Loucy (cell line): Measurements from ENCODE around the gene SZT2.
"Not testable (repeated sequence)": the region's sequence is repeated elsewhere in the genome, so short reads cannot be mapped to it uniquely, and the experiment has no call there.

ENCODE experiments used
- H2AFZ ChIP-seq: fragments of 200-600 bp; sonication (generic); 2 replicates; pipeline ENCODE4 v1.6.0; 2016; ENCODE audit warnings: antibody characterized with exemption, mild to moderate bottlenecking, low read length, moderate library complexity
- H3F3A ChIP-seq: fragments of 200-600 bp; 2 replicates; pipeline ENCODE4 v1.6.0; 2016; ENCODE audit warnings: antibody characterized with exemption, low read depth, mild to moderate bottlenecking
- H3K27me3 ChIP-seq: fragments of 200-600 bp; sonication (generic); 2 replicates; pipeline ENCODE4 v1.6.1; 2014; ENCODE audit warnings: low read length, mild to moderate bottlenecking; ENCODE audit not compliant: insufficient read depth, poor library complexity, severe bottlenecking
- H3K36me3 ChIP-seq: fragments of 200-600 bp; sonication (generic); 2 replicates; pipeline ENCODE4 v1.6.1; 2016; ENCODE audit warnings: low read length; ENCODE audit not compliant: insufficient read depth
- H3K4me1 ChIP-seq: fragments of 200-600 bp; sonication (generic); 2 replicates; pipeline ENCODE4 v1.5.1; 2014; ENCODE audit warnings: low read length, mild to moderate bottlenecking; ENCODE audit not compliant: insufficient read depth, poor library complexity, severe bottlenecking
- H3K4me2 ChIP-seq: fragments of 200-600 bp; sonication (generic); 2 replicates; pipeline ENCODE4 v1.6.0; 2014; ENCODE audit warnings: antibody characterized with exemption, low read length, low read depth, mild to moderate bottlenecking; ENCODE audit not compliant: poor library complexity, severe bottlenecking
- H3K4me3 ChIP-seq: fragments of 200-600 bp; sonication (generic); 2 replicates; pipeline ENCODE4 v1.5.1; 2014; ENCODE audit warnings: low read length, mild to moderate bottlenecking, mixed read lengths; ENCODE audit not compliant: poor library complexity, severe bottlenecking
- H3K79me2 ChIP-seq: fragments of 200-600 bp; sonication (generic); 2 replicates; pipeline ENCODE4 v1.6.1; 2014; ENCODE audit warnings: low read length; ENCODE audit not compliant: insufficient read depth
- H3K9ac ChIP-seq: fragments of 200-600 bp; sonication (generic); 2 replicates; pipeline ENCODE4 v1.6.0; 2014; ENCODE audit warnings: mild to moderate bottlenecking, low read depth, low read length, moderate library complexity; ENCODE audit not compliant: poor library complexity, severe bottlenecking
- H3K9me2 ChIP-seq: fragments of 200-600 bp; sonication (generic); replicated peaks from 2 replicates; pipeline ENCODE4 v1.6.1; 2016; ENCODE audit warnings: low read depth, low read length, mixed read lengths
- H3K9me3 ChIP-seq: fragments of 200-600 bp; sonication (generic); 2 replicates; pipeline ENCODE4 v1.6.1; 2014; ENCODE audit warnings: mild to moderate bottlenecking, antibody characterized with exemption, low read length, low read depth; ENCODE audit not compliant: insufficient read depth
- H4K20me1 ChIP-seq: fragments of 200-600 bp; sonication (generic); 2 replicates; pipeline ENCODE4 v1.6.0; 2014; ENCODE audit warnings: antibody characterized with exemption, low read length, mild to moderate bottlenecking; ENCODE audit not compliant: insufficient read depth, poor library complexity, severe bottlenecking
- EZH2phosphoT487 ChIP-seq: fragments of 200-600 bp; IDR thresholded peaks from 2 replicates; pipeline ENCODE4 v1.6.1; 2018; ENCODE audit warnings: antibody characterized with exemption, mild to moderate bottlenecking, moderate library complexity, borderline replicate concordance
- TF ChIP-seq, protein P1 (sequence below): fragments of 200-600 bp; sonication (generic); conservative IDR thresholded peaks from 2 replicates; pipeline ENCODE4 v1.5.1; 2014; ENCODE audit warnings: mild to moderate bottlenecking, antibody characterized with exemption, low read length

The SZT2 gene

DNA sequence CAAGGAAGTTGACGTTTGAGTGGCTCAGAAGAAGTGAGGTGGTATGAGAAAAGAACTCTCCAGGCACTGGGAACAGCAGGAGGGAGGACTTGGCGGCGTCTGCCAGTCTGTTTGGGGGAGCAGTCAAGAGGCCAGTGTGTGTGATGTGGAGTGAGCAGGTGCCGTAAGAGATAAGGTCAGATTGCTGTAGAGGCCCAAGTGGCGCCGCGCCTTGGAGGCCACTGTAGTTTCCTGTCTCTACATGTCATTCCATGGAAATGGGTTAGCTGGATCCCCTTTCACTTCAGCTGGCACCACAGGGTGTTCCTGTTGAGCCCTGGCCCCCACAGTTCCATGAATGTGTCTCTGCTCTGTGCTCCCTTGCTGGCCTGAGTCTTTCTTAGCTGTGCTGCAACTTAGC lies 105.5 kb downstream of the SZT2 start:
- no peaks in the 10 kb centered on the region for H4K20me1 ChIP-seq
- no peak overlapping the region for H3K9ac ChIP-seq
- H3K36me3 ChIP-seq = no peaks in the 10 kb centered on the region
- H3K4me1 ChIP-seq = no peaks in the 10 kb centered on the region
- no peak overlapping the region for H2AFZ ChIP-seq
- no peaks in the 10 kb centered on the region for H3K9me3 ChIP-seq
- H3K4me3 ChIP-seq = no peak overlapping the region
- H3K4me2 ChIP-seq = no peak overlapping the region
- H3K27me3 ChIP-seq = no peaks in the 10 kb centered on the region
- TF ChIP-seq EZH2phosphoT487 = no peak
- TF ChIP-seq, protein P1, sequence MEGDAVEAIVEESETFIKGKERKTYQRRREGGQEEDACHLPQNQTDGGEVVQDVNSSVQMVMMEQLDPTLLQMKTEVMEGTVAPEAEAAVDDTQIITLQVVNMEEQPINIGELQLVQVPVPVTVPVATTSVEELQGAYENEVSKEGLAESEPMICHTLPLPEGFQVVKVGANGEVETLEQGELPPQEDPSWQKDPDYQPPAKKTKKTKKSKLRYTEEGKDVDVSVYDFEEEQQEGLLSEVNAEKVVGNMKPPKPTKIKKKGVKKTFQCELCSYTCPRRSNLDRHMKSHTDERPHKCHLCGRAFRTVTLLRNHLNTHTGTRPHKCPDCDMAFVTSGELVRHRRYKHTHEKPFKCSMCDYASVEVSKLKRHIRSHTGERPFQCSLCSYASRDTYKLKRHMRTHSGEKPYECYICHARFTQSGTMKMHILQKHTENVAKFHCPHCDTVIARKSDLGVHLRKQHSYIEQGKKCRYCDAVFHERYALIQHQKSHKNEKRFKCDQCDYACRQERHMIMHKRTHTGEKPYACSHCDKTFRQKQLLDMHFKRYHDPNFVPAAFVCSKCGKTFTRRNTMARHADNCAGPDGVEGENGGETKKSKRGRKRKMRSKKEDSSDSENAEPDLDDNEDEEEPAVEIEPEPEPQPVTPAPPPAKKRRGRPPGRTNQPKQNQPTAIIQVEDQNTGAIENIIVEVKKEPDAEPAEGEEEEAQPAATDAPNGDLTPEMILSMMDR = no peak
- H3F3A ChIP-seq = no peaks in the 10 kb centered on the region
- H3K9me2 ChIP-seq = no peaks in the 10 kb centered on the region
- H3K79me2 ChIP-seq = no peaks in the 10 kb centered on the region

DNA sequence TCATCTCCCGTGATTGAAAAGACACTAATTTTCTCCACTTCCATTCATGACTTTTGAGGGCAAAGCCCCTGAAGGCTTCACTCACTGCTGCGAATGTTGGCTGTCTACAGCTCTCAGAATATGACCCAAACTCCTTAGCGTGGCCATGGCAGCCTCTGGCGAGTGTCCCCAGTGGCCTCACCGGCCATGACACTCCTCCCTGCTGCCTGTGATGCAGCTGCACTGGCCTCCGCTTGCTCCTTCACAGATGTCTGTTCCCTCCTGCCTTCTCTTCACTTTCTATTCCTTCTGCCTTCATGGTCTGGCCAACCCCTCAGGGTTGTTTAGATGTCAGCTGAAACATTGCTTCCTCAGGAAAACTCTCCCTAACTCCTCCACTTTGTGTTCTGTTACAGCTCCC lies 110.2 kb downstream of the SZT2 start:
- TF ChIP-seq, protein P1 = no peak
- no peak for TF ChIP-seq EZH2phosphoT487

DNA sequence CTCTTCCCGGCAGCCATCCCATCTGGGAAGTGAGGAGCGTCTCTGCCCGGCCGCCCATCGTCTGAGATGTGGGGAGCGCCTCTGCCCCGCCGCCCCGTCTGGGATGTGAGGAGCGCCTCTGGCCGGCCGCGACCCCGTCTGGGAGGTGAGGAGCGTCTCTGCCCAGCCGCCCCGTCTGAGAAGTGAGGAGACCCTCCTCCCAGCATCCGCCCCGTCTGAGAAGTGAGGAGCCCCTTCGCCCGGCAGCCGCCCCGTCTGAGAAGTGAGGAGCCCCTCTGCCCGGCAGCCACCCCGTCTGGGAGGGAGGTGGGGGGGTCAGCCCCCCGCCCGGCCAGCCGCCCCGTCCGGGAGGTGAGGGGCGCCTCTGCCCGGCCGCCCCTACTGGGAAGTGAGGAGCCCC lies 112.1 kb downstream of the SZT2 start:
- not testable (repeated sequence) for H3K4me1 ChIP-seq, H3K9me2 ChIP-seq, H4K20me1 ChIP-seq, H3K9ac ChIP-seq, H3F3A ChIP-seq, H2AFZ ChIP-seq, H3K4me2 ChIP-seq, H3K79me2 ChIP-seq, H3K4me3 ChIP-seq, H3K9me3 ChIP-seq, H3K36me3 ChIP-seq, H3K27me3 ChIP-seq

More for the DNA sequence above, 110.2 kb downstream of the SZT2 start:
- Histone ChIP-seq H3K9me3 (no peaks in the 10 kb centered on the region), H3K9me2 (no peaks in the 10 kb centered on the region), H3K4me2 (no peak overlapping the region), H3K4me3 (no peak overlapping the region), H3K9ac (no peak overlapping the region), H2AFZ (no peak overlapping the region), H3F3A (no peaks in the 10 kb centered on the region), H3K79me2 (no peaks in the 10 kb centered on the region), H4K20me1 (no peaks in the 10 kb centered on the region), H3K27me3 (no peaks in the 10 kb centered on the region), H3K4me1 (no peaks in the 10 kb centered on the region), H3K36me3 (no peaks in the 10 kb centered on the region)

DNA sequence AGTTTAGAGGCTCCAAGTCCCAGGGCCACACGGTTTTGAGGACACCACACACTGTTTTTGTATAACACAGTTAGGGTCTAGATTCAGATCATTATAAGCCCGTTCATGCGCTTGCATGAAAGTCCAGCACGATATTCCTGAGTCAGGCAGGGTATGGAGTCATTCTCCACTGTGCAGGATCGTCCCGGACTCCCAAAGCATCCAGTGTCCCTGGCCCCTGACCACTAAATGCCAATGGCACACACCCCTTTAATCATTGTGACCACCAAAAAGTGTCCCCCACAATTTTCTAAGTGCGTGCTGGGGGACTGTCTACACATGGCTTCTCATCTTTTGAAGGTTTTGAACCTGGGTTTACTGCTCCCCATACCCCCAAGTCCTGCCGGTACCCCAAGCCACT lies 113.8 kb downstream of the SZT2 start:
- Histone ChIP-seq H3K4me2 (no peak overlapping the region), H3K9me3 (no peaks in the 10 kb centered on the region), H3K4me3 (no peak overlapping the region), H3K27me3 (no peaks in the 10 kb centered on the region), H4K20me1 (no peaks in the 10 kb centered on the region), H3K4me1 (no peaks in the 10 kb centered on the region), H3K36me3 (no peaks in the 10 kb centered on the region), H2AFZ (no peak overlapping the region), H3K9ac (no peak overlapping the region), H3K79me2 (no peaks in the 10 kb centered on the region), H3K9me2 (no peaks in the 10 kb centered on the region), H3F3A (no peaks in the 10 kb centered on the region)
- TF ChIP-seq, protein P1 = no peak
- TF ChIP-seq EZH2phosphoT487 = no peak
